ENCODE measurements around the gene MAMDC4. TPM values are rescaled to one million over a fixed set of nuclear protein-coding genes. Genes with fewer than 3 reads are reported as not detected.

MAMDC4 gene
- total RNA-seq, 1 experiment from 2014 or later, result 6.7 TPM

- peaks cover 37% of the 10 kb centered on the region for H3K36me3 Mint-ChIP-seq
- no peak overlapping the region for H3K4me3 Mint-ChIP-seq
- no peaks in the 10 kb centered on the region for H3K27me3 Mint-ChIP-seq (ENCODE audit: low read depth)
- no peaks in the 10 kb centered on the region for H3K9me3 Mint-ChIP-seq
- ATAC-seq (peak; percentile 28; the same call in 1 of the 2 replicates), DNase-seq (ENCODE audit: low spot score) (no peak)
- POLR2A ChIA-PET, result no interaction called here
- H3K27ac Mint-ChIP-seq, result 0 out of 2 replicates have a peak overlapping the region, but pooled peaks have one; percentile 41
- no peaks in the 10 kb centered on the region for H3K4me1 Mint-ChIP-seq
- CTCF ChIA-PET, result interaction anchor here (0.5 kb wide), 1 partner anchor 102 kb away, joined by 3 read pairs; no protein-coding TSS in a partner anchor
- TF ChIP-seq, protein P1, sequence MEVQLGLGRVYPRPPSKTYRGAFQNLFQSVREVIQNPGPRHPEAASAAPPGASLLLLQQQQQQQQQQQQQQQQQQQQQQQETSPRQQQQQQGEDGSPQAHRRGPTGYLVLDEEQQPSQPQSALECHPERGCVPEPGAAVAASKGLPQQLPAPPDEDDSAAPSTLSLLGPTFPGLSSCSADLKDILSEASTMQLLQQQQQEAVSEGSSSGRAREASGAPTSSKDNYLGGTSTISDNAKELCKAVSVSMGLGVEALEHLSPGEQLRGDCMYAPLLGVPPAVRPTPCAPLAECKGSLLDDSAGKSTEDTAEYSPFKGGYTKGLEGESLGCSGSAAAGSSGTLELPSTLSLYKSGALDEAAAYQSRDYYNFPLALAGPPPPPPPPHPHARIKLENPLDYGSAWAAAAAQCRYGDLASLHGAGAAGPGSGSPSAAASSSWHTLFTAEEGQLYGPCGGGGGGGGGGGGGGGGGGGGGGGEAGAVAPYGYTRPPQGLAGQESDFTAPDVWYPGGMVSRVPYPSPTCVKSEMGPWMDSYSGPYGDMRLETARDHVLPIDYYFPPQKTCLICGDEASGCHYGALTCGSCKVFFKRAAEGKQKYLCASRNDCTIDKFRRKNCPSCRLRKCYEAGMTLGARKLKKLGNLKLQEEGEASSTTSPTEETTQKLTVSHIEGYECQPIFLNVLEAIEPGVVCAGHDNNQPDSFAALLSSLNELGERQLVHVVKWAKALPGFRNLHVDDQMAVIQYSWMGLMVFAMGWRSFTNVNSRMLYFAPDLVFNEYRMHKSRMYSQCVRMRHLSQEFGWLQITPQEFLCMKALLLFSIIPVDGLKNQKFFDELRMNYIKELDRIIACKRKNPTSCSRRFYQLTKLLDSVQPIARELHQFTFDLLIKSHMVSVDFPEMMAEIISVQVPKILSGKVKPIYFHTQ (CRISPR knock-in tag; IDR thresholded peaks at IDR 0.05), result no peak
- TF ChIP-seq ZNF425 (CRISPR knock-in tag; conservative IDR thresholded peaks at IDR 0.05) (no peak), ZNF232 (CRISPR knock-in tag; IDR thresholded peaks at IDR 0.05) (no peak), HMGA2 (CRISPR knock-in tag; IDR thresholded peaks at IDR 0.05) (no peak), NFE2L1 (CRISPR knock-in tag; IDR thresholded peaks at IDR 0.05) (no peak), E2F1 (CRISPR knock-in tag; IDR thresholded peaks at IDR 0.05) (no peak), ZBTB43 (CRISPR knock-in tag; IDR thresholded peaks at IDR 0.05) (no peak), SOX15 (CRISPR knock-in tag; IDR thresholded peaks at IDR 0.05) (no peak), ZNF423 (CRISPR knock-in tag; IDR thresholded peaks at IDR 0.05) (no peak), CDX4 (CRISPR knock-in tag; IDR thresholded peaks at IDR 0.05; ENCODE audit: borderline replicate concordance) (no peak), OVOL2 (CRISPR knock-in tag; IDR thresholded peaks at IDR 0.05; ENCODE audit: borderline replicate concordance) (no peak), FOXJ3 (CRISPR knock-in tag; IDR thresholded peaks at IDR 0.05; ENCODE audit: borderline replicate concordance) (no peak), ZNF532 (CRISPR knock-in tag; IDR thresholded peaks at IDR 0.05; ENCODE audit: borderline replicate concordance) (no peak), CREM (CRISPR knock-in tag; IDR thresholded peaks at IDR 0.05) (no peak), ZNF281 (CRISPR knock-in tag; IDR thresholded peaks at IDR 0.05) (no peak), FOXP1 (CRISPR knock-in tag; IDR thresholded peaks at IDR 0.05; ENCODE audit: borderline replicate concordance) (no peak)
- TF ChIP-seq, protein P2, sequence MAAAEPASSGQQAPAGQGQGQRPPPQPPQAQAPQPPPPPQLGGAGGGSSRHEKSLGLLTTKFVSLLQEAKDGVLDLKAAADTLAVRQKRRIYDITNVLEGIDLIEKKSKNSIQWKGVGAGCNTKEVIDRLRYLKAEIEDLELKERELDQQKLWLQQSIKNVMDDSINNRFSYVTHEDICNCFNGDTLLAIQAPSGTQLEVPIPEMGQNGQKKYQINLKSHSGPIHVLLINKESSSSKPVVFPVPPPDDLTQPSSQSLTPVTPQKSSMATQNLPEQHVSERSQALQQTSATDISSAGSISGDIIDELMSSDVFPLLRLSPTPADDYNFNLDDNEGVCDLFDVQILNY (CRISPR knock-in tag; IDR thresholded peaks at IDR 0.05), result no peak
- TF ChIP-seq, protein P3, sequence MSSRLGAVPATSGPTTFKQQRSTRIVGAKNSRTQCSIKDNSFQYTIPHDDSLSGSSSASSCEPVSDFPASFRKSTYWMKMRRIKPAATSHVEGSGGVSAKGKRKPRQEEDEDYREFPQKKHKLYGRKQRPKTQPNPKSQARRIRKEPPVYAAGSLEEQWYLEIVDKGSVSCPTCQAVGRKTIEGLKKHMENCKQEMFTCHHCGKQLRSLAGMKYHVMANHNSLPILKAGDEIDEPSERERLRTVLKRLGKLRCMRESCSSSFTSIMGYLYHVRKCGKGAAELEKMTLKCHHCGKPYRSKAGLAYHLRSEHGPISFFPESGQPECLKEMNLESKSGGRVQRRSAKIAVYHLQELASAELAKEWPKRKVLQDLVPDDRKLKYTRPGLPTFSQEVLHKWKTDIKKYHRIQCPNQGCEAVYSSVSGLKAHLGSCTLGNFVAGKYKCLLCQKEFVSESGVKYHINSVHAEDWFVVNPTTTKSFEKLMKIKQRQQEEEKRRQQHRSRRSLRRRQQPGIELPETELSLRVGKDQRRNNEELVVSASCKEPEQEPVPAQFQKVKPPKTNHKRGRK (CRISPR knock-in tag; IDR thresholded peaks at IDR 0.05; ENCODE audit: borderline replicate concordance), result no peak
Measured at GRCh38 chr9:136901516-136902258, 49.5 kb downstream of the MAMDC4 start.
